ENCODE data around the gene C14orf93.

The C14orf93 gene

GRCh38 chr14:23042162-23042965 is 32.4 kb upstream of the C14orf93 start, which contains the start of gene PSMB11:
PSMB11 (plus strand) TSS chr14:23042212; CDS start chr14:23042226, 14 bp downstream.
- Histone ChIP-seq H3K4me3 (ENCODE audit: low read depth in 1 of 2, low read length in 2 of 2) (no peak within 1 kb of the TSS), H3K27ac (ENCODE audit: low read length) (no peak within 1 kb of the TSS), H3K9me3 (ENCODE audit: control insufficient read depth in 1 of 2, low read length in 2 of 2) (no peaks in the 10 kb centered on the region), H3K27me3 (ENCODE audit: low read depth, low read length) (no peaks in the 10 kb centered on the region), H3K36me3 (ENCODE audit: control insufficient read depth in 1 of 2, insufficient read depth in 2 of 2, low read length in 2 of 2) (no peaks in the 10 kb centered on the region), H3K4me1 (ENCODE audit: control insufficient read depth in 1 of 2, insufficient read depth in 2 of 2, low read length in 2 of 2) (no peaks in the 10 kb centered on the region)

GRCh38 chr14:23041729-23042128 is 31.8 kb upstream of the C14orf93 start:
- no peaks in the 10 kb centered on the region for H3K36me3 ChIP-seq (ENCODE audit: control insufficient read depth in 1 of 2, insufficient read depth in 2 of 2, low read length in 2 of 2)
- no peaks in the 10 kb centered on the region for H3K27me3 ChIP-seq (ENCODE audit: low read depth, low read length)
- no peak overlapping the region for H3K27ac ChIP-seq (ENCODE audit: low read length)
- no peak overlapping the region for H3K4me3 ChIP-seq (ENCODE audit: low read depth in 1 of 2, low read length in 2 of 2)
- no peaks in the 10 kb centered on the region for H3K4me1 ChIP-seq (ENCODE audit: control insufficient read depth in 1 of 2, insufficient read depth in 2 of 2, low read length in 2 of 2)
- no peaks in the 10 kb centered on the region for H3K9me3 ChIP-seq (ENCODE audit: control insufficient read depth in 1 of 2, low read length in 2 of 2)

DNA sequence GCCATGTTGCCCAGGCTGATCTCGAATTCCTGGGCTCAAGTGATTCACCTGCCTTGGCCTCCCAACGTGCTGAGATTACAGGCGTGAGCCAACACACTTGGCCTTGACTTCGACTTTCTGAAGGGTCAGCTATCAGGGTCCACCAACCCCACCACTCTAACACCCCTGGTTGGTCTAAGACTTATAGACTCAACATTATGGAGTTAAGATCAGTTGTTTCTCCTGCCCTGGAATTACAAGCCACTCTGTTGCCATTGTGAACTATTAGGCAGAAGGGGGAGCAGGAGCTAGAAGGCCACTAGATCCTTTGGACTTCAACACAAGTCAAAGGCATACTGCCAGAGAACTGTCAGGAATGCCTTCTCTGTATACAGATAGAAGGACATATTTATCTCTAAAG is 30.2 kb upstream of the C14orf93 start:
- no peaks in the 10 kb centered on the region for H3K27me3 ChIP-seq (ENCODE audit: low read depth, low read length)
- no peak overlapping the region for H3K27ac ChIP-seq (ENCODE audit: low read length)
- no peaks in the 10 kb centered on the region for H3K4me1 ChIP-seq (ENCODE audit: control insufficient read depth in 1 of 2, insufficient read depth in 2 of 2, low read length in 2 of 2)
- no peaks in the 10 kb centered on the region for H3K9me3 ChIP-seq (ENCODE audit: control insufficient read depth in 1 of 2, low read length in 2 of 2)
- no peak overlapping the region for H3K4me3 ChIP-seq (ENCODE audit: low read depth in 1 of 2, low read length in 2 of 2)
- no peaks in the 10 kb centered on the region for H3K36me3 ChIP-seq (ENCODE audit: control insufficient read depth in 1 of 2, insufficient read depth in 2 of 2, low read length in 2 of 2)

GRCh38 chr14:23035303-23036144 is 25.6 kb upstream of the C14orf93 start:
- H3K4me3 ChIP-seq (ENCODE audit: low read depth in 1 of 2, low read length in 2 of 2), result peak overlapping the region; percentile 91 to 99

GRCh38 chr14:23034498-23035302 is 24.8 kb upstream of the C14orf93 start, which contains the start of gene PSMB5:
PSMB5 (minus strand) TSS chr14:23034900; CDS start chr14:23034881, 19 bp downstream.
- Histone ChIP-seq H3K4me1 (ENCODE audit: control insufficient read depth in 1 of 2, insufficient read depth in 2 of 2, low read length in 2 of 2) (peaks cover 0 to 17% of the 10 kb centered on the region in 2 donors), H3K27me3 (ENCODE audit: low read depth, low read length) (no peaks in the 10 kb centered on the region), H3K9me3 (ENCODE audit: control insufficient read depth in 1 of 2, low read length in 2 of 2) (no peaks in the 10 kb centered on the region), H3K4me3 (ENCODE audit: low read depth in 1 of 2, low read length in 2 of 2) (peak within 1 kb of the TSS; percentile 91 to 99), H3K36me3 (ENCODE audit: control insufficient read depth in 1 of 2, insufficient read depth in 2 of 2, low read length in 2 of 2) (peaks cover 9 to 29% of the 10 kb centered on the region in 2 donors), H3K27ac (ENCODE audit: low read length) (peak within 1 kb of the TSS; percentile 99)

More at GRCh38 chr14:23035303-23036144, 25.6 kb upstream of the C14orf93 start:
- Histone ChIP-seq H3K36me3 (ENCODE audit: control insufficient read depth in 1 of 2, insufficient read depth in 2 of 2, low read length in 2 of 2) (peaks cover 9 to 25% of the 10 kb centered on the region in 2 donors), H3K9me3 (ENCODE audit: control insufficient read depth in 1 of 2, low read length in 2 of 2) (no peaks in the 10 kb centered on the region), H3K27me3 (ENCODE audit: low read depth, low read length) (no peaks in the 10 kb centered on the region), H3K27ac (ENCODE audit: low read length) (peak overlapping the region; percentile 99), H3K4me1 (ENCODE audit: control insufficient read depth in 1 of 2, insufficient read depth in 2 of 2, low read length in 2 of 2) (peaks cover 0 to 17% of the 10 kb centered on the region in 2 donors)

- Histone ChIP-seq H3K9me3 (ENCODE audit: control insufficient read depth in 1 of 2, low read length in 2 of 2) (no peaks in the 10 kb centered on the region), H3K27ac (ENCODE audit: low read length) (peak overlapping the region; percentile 99), H3K36me3 (ENCODE audit: control insufficient read depth in 1 of 2, insufficient read depth in 2 of 2, low read length in 2 of 2) (peaks cover 13 to 29% of the 10 kb centered on the region in 2 donors), H3K4me1 (ENCODE audit: control insufficient read depth in 1 of 2, insufficient read depth in 2 of 2, low read length in 2 of 2) (peaks cover 0 to 17% of the 10 kb centered on the region in 2 donors), H3K4me3 (ENCODE audit: low read depth in 1 of 2, low read length in 2 of 2) (peak overlapping the region; percentile 91 to 99), H3K27me3 (ENCODE audit: low read depth, low read length) (no peaks in the 10 kb centered on the region)
Measured at GRCh38 chr14:23033801-23034497, 24.0 kb upstream of the C14orf93 start.

DNA sequence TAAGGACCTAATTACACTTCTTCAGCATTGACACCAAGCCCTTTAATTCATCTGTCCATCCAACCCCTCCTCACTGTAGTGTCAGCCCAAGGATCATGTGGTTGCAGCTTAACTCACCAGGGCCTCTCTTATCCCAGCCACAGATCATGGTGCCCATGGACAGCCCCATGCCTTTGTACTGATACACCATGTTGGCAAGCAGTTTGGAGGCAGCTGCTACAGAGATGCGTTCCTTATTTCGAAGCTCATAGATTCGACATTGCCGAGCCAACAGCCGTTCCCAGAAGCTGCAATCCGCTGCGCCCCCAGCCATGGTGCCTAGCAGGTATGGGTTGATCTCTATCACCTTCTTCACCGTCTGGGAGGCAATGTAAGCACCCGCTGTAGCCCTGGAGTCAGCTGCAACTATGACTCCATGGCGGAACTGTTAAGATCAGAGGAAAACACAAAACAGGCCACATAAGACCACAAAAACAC is 23.3 kb upstream of the C14orf93 start:
- no peak overlapping the region for H3K27ac ChIP-seq (ENCODE audit: low read length)
- peaks cover 0 to 17% of the 10 kb centered on the region in 2 donors for H3K4me1 ChIP-seq (ENCODE audit: control insufficient read depth in 1 of 2, insufficient read depth in 2 of 2, low read length in 2 of 2)
- peak overlapping the region; percentile 91 to 99 for H3K4me3 ChIP-seq (ENCODE audit: low read depth in 1 of 2, low read length in 2 of 2)

GRCh38 chr14:23030936-23031335 is 21.0 kb upstream of the C14orf93 start:
- Histone ChIP-seq H3K4me3 (ENCODE audit: low read depth in 1 of 2, low read length in 2 of 2) (no peak overlapping the region), H3K27ac (ENCODE audit: low read length) (no peak overlapping the region), H3K9me3 (ENCODE audit: control insufficient read depth in 1 of 2, low read length in 2 of 2) (no peaks in the 10 kb centered on the region), H3K36me3 (ENCODE audit: control insufficient read depth in 1 of 2, insufficient read depth in 2 of 2, low read length in 2 of 2) (peaks cover 15 to 34% of the 10 kb centered on the region in 2 donors), H3K27me3 (ENCODE audit: low read depth, low read length) (no peaks in the 10 kb centered on the region), H3K4me1 (ENCODE audit: control insufficient read depth in 1 of 2, insufficient read depth in 2 of 2, low read length in 2 of 2) (peaks cover 0 to 17% of the 10 kb centered on the region in 2 donors)

More for the DNA sequence above, 23.3 kb upstream of the C14orf93 start:
- Histone ChIP-seq H3K9me3 (ENCODE audit: control insufficient read depth in 1 of 2, low read length in 2 of 2) (no peaks in the 10 kb centered on the region), H3K27me3 (ENCODE audit: low read depth, low read length) (no peaks in the 10 kb centered on the region), H3K36me3 (ENCODE audit: control insufficient read depth in 1 of 2, insufficient read depth in 2 of 2, low read length in 2 of 2) (peaks cover 13 to 29% of the 10 kb centered on the region in 2 donors)

GRCh38 chr14:23028799-23029198 is 18.9 kb upstream of the C14orf93 start:
- Histone ChIP-seq H3K27me3 (ENCODE audit: low read depth, low read length) (no peaks in the 10 kb centered on the region), H3K4me1 (ENCODE audit: control insufficient read depth in 1 of 2, insufficient read depth in 2 of 2, low read length in 2 of 2) (peaks cover 0 to 10% of the 10 kb centered on the region in 2 donors), H3K4me3 (ENCODE audit: low read depth in 1 of 2, low read length in 2 of 2) (no peak overlapping the region), H3K9me3 (ENCODE audit: control insufficient read depth in 1 of 2, low read length in 2 of 2) (no peaks in the 10 kb centered on the region), H3K27ac (ENCODE audit: low read length) (no peak overlapping the region), H3K36me3 (ENCODE audit: control insufficient read depth in 1 of 2, insufficient read depth in 2 of 2, low read length in 2 of 2) (peaks cover 28 to 37% of the 10 kb centered on the region in 2 donors)

GRCh38 chr14:23025151-23025814 is 15.3 kb upstream of the C14orf93 start:
- Histone ChIP-seq H3K4me3 (ENCODE audit: low read depth in 1 of 2, low read length in 2 of 2) (no peak overlapping the region), H3K36me3 (ENCODE audit: control insufficient read depth in 1 of 2, insufficient read depth in 2 of 2, low read length in 2 of 2) (peaks cover 17 to 19% of the 10 kb centered on the region in 2 donors), H3K4me1 (ENCODE audit: control insufficient read depth in 1 of 2, insufficient read depth in 2 of 2, low read length in 2 of 2) (no peaks in the 10 kb centered on the region), H3K27me3 (ENCODE audit: low read depth, low read length) (no peaks in the 10 kb centered on the region), H3K27ac (ENCODE audit: low read length) (no peak overlapping the region), H3K9me3 (ENCODE audit: control insufficient read depth in 1 of 2, low read length in 2 of 2) (no peaks in the 10 kb centered on the region)
